GM18520 (cell line): Measurements from ENCODE around the gene ITGAE.
"Not testable (repeated sequence)": the region's sequence is repeated elsewhere in the genome, so short reads cannot be mapped to it uniquely, and the experiment has no call there.

Experiments used
- ATAC-seq: cut with Tn5 transposase; IDR thresholded peaks from one replicate; pipeline ENCODE4 v1.9.1; 2021; ENCODE audit not compliant: unreplicated experiment

The ITGAE gene

GRCh38 chr17:3730881-3731429 is 70.0 kb downstream of the ITGAE start:
- no peak for ATAC-seq

GRCh38 chr17:3729881-3730280 is 71.1 kb downstream of the ITGAE start:
- ATAC-seq: no peak

- ATAC-seq: not testable (repeated sequence)
Measured at GRCh38 chr17:3728099-3728498, 72.9 kb downstream of the ITGAE start.

- ATAC-seq: no peak
Measured at GRCh38 chr17:3727041-3727440, 73.9 kb downstream of the ITGAE start.

GRCh38 chr17:3724378-3725077 is 76.5 kb downstream of the ITGAE start:
- no peak for ATAC-seq

GRCh38 chr17:3723556-3724377 is 77.2 kb downstream of the ITGAE start, which contains the start of gene HASPIN:
Gene HASPIN (plus strand): TSS chr17:3723903. CDS start chr17:3723936, 33 bp downstream.
- ATAC-seq: peak; percentile 82

GRCh38 chr17:3723188-3723555 is 77.8 kb downstream of the ITGAE start:
- no peak for ATAC-seq

- ATAC-seq: no peak
Measured at GRCh38 chr17:3722716-3723115, 78.3 kb downstream of the ITGAE start.

GRCh38 chr17:3719265-3719664 is 81.7 kb downstream of the ITGAE start:
- no peak for ATAC-seq

- no peak for ATAC-seq
Measured at GRCh38 chr17:3718201-3718600, 82.8 kb downstream of the ITGAE start.

- ATAC-seq: no peak
Measured at GRCh38 chr17:3715296-3715695, 85.7 kb downstream of the ITGAE start.

GRCh38 chr17:3712811-3713463 is 88.1 kb downstream of the ITGAE start:
- no peak for ATAC-seq

GRCh38 chr17:3710951-3711383 is 90.0 kb downstream of the ITGAE start:
- peak; percentile 95 for ATAC-seq

- ATAC-seq: no peak
Measured at GRCh38 chr17:3708366-3708765, 92.6 kb downstream of the ITGAE start.

GRCh38 chr17:3705718-3705984 is 95.3 kb downstream of the ITGAE start:
- ATAC-seq: not testable (repeated sequence)

GRCh38 chr17:3704931-3705717 is 95.9 kb downstream of the ITGAE start:
- ATAC-seq: no peak

- not testable (repeated sequence) for ATAC-seq
Measured at GRCh38 chr17:3702041-3702539, 98.9 kb downstream of the ITGAE start.

GRCh38 chr17:3699951-3700350 is 101.0 kb downstream of the ITGAE start:
- ATAC-seq: no peak

- no peak for ATAC-seq
Measured at GRCh38 chr17:3698139-3698538, 102.8 kb downstream of the ITGAE start.

GRCh38 chr17:3697103-3697476 is 103.9 kb downstream of the ITGAE start:
- no peak for ATAC-seq
